ENCODE measurements around the gene SARNP. TPM values are rescaled to one million over a fixed set of nuclear protein-coding genes. Genes with fewer than 3 reads are reported as not detected.

Gene SARNP
- total and polyA plus RNA-seq, 10 of the 15 experiments (the other 5 are each of a cell fraction or from before 2014, with no cell fraction given), result 77.6 to 445 (median 188) TPM

- TF ChIP-seq CBFB (IDR thresholded peaks at IDR 0.05; ENCODE audit: low read depth), result no peak; the same call in 1 of the 2 replicates
- TF ChIP-seq YBX1 (IDR thresholded peaks at IDR 0.05), result no peak
- TF ChIP-seq HSF1 (IDR thresholded peaks at IDR 0.05; ENCODE audit: low read depth, low read length), result 0 out of 2 replicates have a peak, but pooled peaks have one; percentile 7
Observed at GRCh38 chr12:55728939-55729818, 88.3 kb downstream of the SARNP start, which contains the start of gene CD63 (continued).

GRCh38 chr12:55728186-55728938, 89.2 kb downstream of the SARNP start:
- Histone ChIP-seq H3K9me3 (replicated peaks; ENCODE audit: control insufficient read depth, insufficient read depth, low read length) (no peaks in the 10 kb centered on the region), H3K27me3 (replicated peaks in 1 of 2; ENCODE audit: control insufficient read depth in 2 of 2, insufficient read depth in 2 of 2, low read length in 1 of 2) (no peaks in the 10 kb centered on the region), H3K27ac (ENCODE audit: control insufficient read depth, insufficient read depth) (peak overlapping the region; percentile 68), H3K9ac (ENCODE audit: control insufficient read depth, insufficient read depth, low read length) (peak overlapping the region; percentile 67), H3K4me3 (peak overlapping the region; percentile 76), H3K4me2 (ENCODE audit: control insufficient read depth, insufficient read depth) (peak overlapping the region; percentile 70), H4K20me1 (ENCODE audit: control insufficient read depth, insufficient read depth) (no peaks in the 10 kb centered on the region), H3K36me3 (ENCODE audit: control insufficient read depth in 2 of 2, insufficient read depth in 2 of 2, low read length in 1 of 2) (peaks cover 5 to 7% of the 10 kb centered on the region in 2 experiments; a peak in 3 of 4 replicates), H2AFZ (ENCODE audit: control insufficient read depth, low read depth, low read length) (peak overlapping the region; percentile 62), H3K79me2 (ENCODE audit: control insufficient read depth, insufficient read depth, low read length) (peaks cover 11% of the 10 kb centered on the region), H3K4me1 (ENCODE audit: control insufficient read depth, insufficient read depth, low read length) (peaks cover 11% of the 10 kb centered on the region)
- ATAC-seq, result peak; percentile 34
- no peak for FAIRE-seq
- ChIA-PET SMC1A (ENCODE audit: uncharacterized antibody, unreplicated experiment) (interaction anchor here (1.2 to 2.7 kb wide), 3 partner anchors 10 to 189 kb away, joined by 3 to 30 read pairs (median 15); partner anchors contain the start of gene BLOC1S1), CTCF (interaction anchor here (0.9 to 2.9 kb wide), 8 partner anchors 9 to 632 kb away, joined by 3 to 59 read pairs (median 7); partner anchors contain the start of genes BLOC1S1, RDH5, RPL41 and SMARCC2), POLR2A (interaction anchor here (1.2 to 4.5 kb wide), 11 partner anchors 10 to 376 kb away, joined by 3 to 39 read pairs (median 6); partner anchors contain the start of genes BLOC1S1, ORMDL2, PA2G4 and PYM1), RAD21 (ENCODE audit: unreplicated experiment) (interaction anchor here (0.6 to 4.4 kb wide), 10 partner anchors 9 to 460 kb away, joined by 3 to 58 read pairs (median 4); partner anchors contain the start of genes BLOC1S1, ORMDL2, RAB5B and RDH5)
- intact Hi-C loops (cut with micrococcal nuclease; ENCODE audit: unreplicated experiment) (no loop called here), in situ Hi-C loops (cut with MboI) (no loop called here)
- TF ChIP-seq RUNX3 (IDR thresholded peaks at IDR 0.05; ENCODE audit: low read length), result peak; percentile 43
- TF ChIP-seq DPF2 (IDR thresholded peaks at IDR 0.05), result no peak
- peak; percentile 16; the same call in 1 of the 2 replicates for TF ChIP-seq CHD1 (IDR thresholded peaks at IDR 0.05; ENCODE audit: low read depth, low read length)
- TF ChIP-seq MTA2 (IDR thresholded peaks at IDR 0.05; ENCODE audit: low read depth), result 0 out of 2 replicates have a peak, but pooled peaks have one; percentile 0
- TF ChIP-seq ZNF592 (IDR thresholded peaks at IDR 0.05), result no peak
- peak; percentile 70; the same call in 1 of the 2 replicates for TF ChIP-seq YY1 (IDR thresholded peaks at IDR 0.05; ENCODE audit: low read depth, low read length)
- BruUV-seq (replicated peaks), result no TSS peak
- no peak for DNase-seq (ENCODE audit: low read depth, low spot score)
- 0% methylated on average over 23 of the region's 61 CpGs for WGBS (ENCODE audit: insufficient coverage, insufficient replicate concordance, low lambda C conversion rate, missing lambda C conversion rate)

All from GM12878 (cell line).